HepG2 (cell line): ENCODE results near the gene PPP1R16B. TPM values are rescaled to one million over a fixed set of nuclear protein-coding genes. Genes with fewer than 3 reads are reported as not detected.

Experiments
- BATF2 ChIP-seq: sonication (generic); formaldehyde crosslinking; IDR thresholded peaks from 2 replicates; pipeline ENCODE4 v1.8.0; 2022; ENCODE audit warnings: mild to moderate bottlenecking, missing genetic modification reagents, moderate library complexity
- CCDC6 ChIP-seq: sonication (generic); formaldehyde crosslinking; IDR thresholded peaks from 2 replicates; pipeline ENCODE4 v1.8.1; 2022; ENCODE audit warnings: mild to moderate bottlenecking, missing genetic modification reagents, moderate library complexity
- DMTF1 ChIP-seq: sonication (generic); formaldehyde crosslinking; IDR thresholded peaks from 2 replicates; pipeline ENCODE4 v1.4.0; 2020; ENCODE audit warnings: mild to moderate bottlenecking, missing genetic modification reagents
- FOXC1 ChIP-seq: sonication (generic); formaldehyde crosslinking; IDR thresholded peaks from 2 replicates; pipeline ENCODE4 v1.8.0; 2022; ENCODE audit warnings: mild to moderate bottlenecking, missing genetic modification reagents, borderline replicate concordance
- GATAD2A ChIP-seq: IDR thresholded peaks from 2 replicates; pipeline ENCODE4 v1.6.1; 2016
- GFI1 ChIP-seq: sonication (generic); formaldehyde crosslinking; IDR thresholded peaks from 2 replicates; pipeline ENCODE4 v1.5.0; 2020; ENCODE audit warnings: missing genetic modification reagents, mild to moderate bottlenecking, borderline replicate concordance
- HES4 ChIP-seq: sonication (generic); formaldehyde crosslinking; IDR thresholded peaks from 2 replicates; pipeline ENCODE4 v1.9.0; 2021; ENCODE audit warnings: mild to moderate bottlenecking, missing genetic modification reagents, borderline replicate concordance
- JDP2 ChIP-seq: sonication (generic); formaldehyde crosslinking; IDR thresholded peaks from 2 replicates; pipeline ENCODE4 v1.8.1; 2022; ENCODE audit warnings: missing genetic modification reagents, borderline replicate concordance
- KLF11 ChIP-seq: IDR thresholded peaks from 2 replicates; pipeline ENCODE4 v1.6.1; 2016; ENCODE audit warnings: missing compliant biosample characterization
- KLF13 ChIP-seq: sonication (generic); formaldehyde crosslinking; IDR thresholded peaks from 2 replicates; pipeline ENCODE4 v1.4.0; 2020; ENCODE audit warnings: mild to moderate bottlenecking, missing genetic modification reagents
- NR2F6 ChIP-seq, 2 experiments: IDR thresholded peaks; 2 replicates each; pipeline ENCODE4 v1.6.1; 2016; ENCODE audit warnings: antibody characterized with exemption in 1 of 2, mild to moderate bottlenecking in 1 of 2
- POGK ChIP-seq: sonication (generic); formaldehyde crosslinking; conservative IDR thresholded peaks from 2 replicates; pipeline ENCODE4 v1.8.0; 2022; ENCODE audit warnings: mild to moderate bottlenecking, moderate library complexity, missing genetic modification reagents
- RELA ChIP-seq: sonication (generic); formaldehyde crosslinking; IDR thresholded peaks from 2 replicates; pipeline ENCODE4 v1.4.0; 2020; ENCODE audit warnings: missing genetic modification reagents
- SMC3 ChIP-seq: IDR thresholded peaks from 2 replicates; pipeline ENCODE4 v1.6.1; 2011; ENCODE audit warnings: low read length, improper control_type of control experiment
- SUZ12 ChIP-seq: fragments of 150-350 bp; IDR thresholded peaks from 2 replicates; pipeline ENCODE4 v1.6.1; 2014; ENCODE audit warnings: low read depth, low read length
- TBX2 ChIP-seq: sonication (generic); formaldehyde crosslinking; IDR thresholded peaks from 2 replicates; pipeline ENCODE4 v1.5.0; 2020; ENCODE audit warnings: missing genetic modification reagents, mild to moderate bottlenecking, borderline replicate concordance
- ZBTB7B ChIP-seq: sonication (generic); formaldehyde crosslinking; IDR thresholded peaks from 2 replicates; pipeline ENCODE4 v1.4.0; 2020; ENCODE audit warnings: missing genetic modification reagents
- ZFYVE20 ChIP-seq: sonication (generic); formaldehyde crosslinking; IDR thresholded peaks from 2 replicates; pipeline ENCODE4 v1.8.0; 2023; ENCODE audit warnings: low read depth, mild to moderate bottlenecking, moderate library complexity, missing genetic modification reagents, borderline replicate concordance
- ZMYM4 ChIP-seq: sonication (generic); formaldehyde crosslinking; IDR thresholded peaks from 2 replicates; pipeline ENCODE4 v1.8.1; 2023; ENCODE audit warnings: mild to moderate bottlenecking, missing genetic modification reagents
- ZNF12 ChIP-seq: sonication (generic); formaldehyde crosslinking; IDR thresholded peaks from 2 replicates; pipeline ENCODE4 v1.5.0; 2020; ENCODE audit warnings: missing genetic modification reagents
- ZNF225 ChIP-seq: sonication (generic); formaldehyde crosslinking; IDR thresholded peaks from 2 replicates; pipeline ENCODE4 v1.4.0; 2020; ENCODE audit warnings: mild to moderate bottlenecking, missing genetic modification reagents
- ZNF468 ChIP-seq: sonication (generic); formaldehyde crosslinking; IDR thresholded peaks from 2 replicates; pipeline ENCODE4 v1.8.0; 2022; ENCODE audit warnings: mild to moderate bottlenecking, moderate library complexity, missing genetic modification reagents
- ZNF552 ChIP-seq: sonication (generic); formaldehyde crosslinking; IDR thresholded peaks from 2 replicates; pipeline ENCODE4 v1.9.0; 2022; ENCODE audit warnings: missing genetic modification reagents, mild to moderate bottlenecking, borderline replicate concordance
- ZNF7 ChIP-seq: IDR thresholded peaks from 2 replicates; pipeline ENCODE4 v1.6.1; 2016; ENCODE audit warnings: missing biosample characterization, missing genetic modification reagents
- ZNF772 ChIP-seq: sonication (generic); formaldehyde crosslinking; IDR thresholded peaks from 2 replicates; pipeline ENCODE4 v1.5.0; 2020; ENCODE audit warnings: mild to moderate bottlenecking, missing genetic modification reagents
- ZNF788 ChIP-seq: sonication (generic); formaldehyde crosslinking; IDR thresholded peaks from 2 replicates; pipeline ENCODE4 v1.5.0; 2020; ENCODE audit warnings: mild to moderate bottlenecking, missing genetic modification reagents, borderline replicate concordance
- ZSCAN25 ChIP-seq: sonication (generic); formaldehyde crosslinking; IDR thresholded peaks from 2 replicates; pipeline ENCODE4 v1.8.0; 2022; ENCODE audit warnings: mild to moderate bottlenecking, missing genetic modification reagents
- ZZZ3 ChIP-seq: sonication (generic); formaldehyde crosslinking; IDR thresholded peaks from 2 replicates; pipeline ENCODE4 v1.4.0; 2020; ENCODE audit warnings: missing genetic modification reagents, mild to moderate bottlenecking, borderline replicate concordance
- polyA plus RNA-seq, 8 experiments: library from polyadenylated mRNA; depleted of rRNA in 3 of 8; stranded (reverse) in 7 of 8; unstranded in 1 of 8; fragments of >200 nt; fragmentation: Illumina TruSeq in 4 of 8; extraction: Trizol in 4 of 8; gene quantifications; 2 replicates each; pipeline versions ENCODE4 v1.2.1 to v1.2.3, GENCODE V29; 2011 to 2016; ENCODE audit warnings: low read depth in 4 of 8, missing spikeins in 1 of 8, mixed read lengths in 1 of 8; ENCODE audit not compliant: insufficient read depth in 1 of 8
- total RNA-seq, 5 experiments: library from RNA; depleted of rRNA; stranded (reverse); fragments of >200 nt; fragmentation: Illumina TruSeq; extraction: Trizol; gene quantifications; 2 replicates each; pipeline ENCODE4 v1.2.3, GENCODE V29; 2016; ENCODE audit warnings: low read depth in 1 of 5

Gene PPP1R16B
- total and polyA plus RNA-seq, 2 of the 13 experiments (the other 11 are each of a cell fraction or from before 2014, with no cell fraction given): 0.02 to 0.11 TPM

- TF ChIP-seq ZMYM4: 0 out of 2 replicates have a peak, but pooled peaks have one; percentile 24
- TF ChIP-seq GFI1 (CRISPR knock-in tag): no peak
- TF ChIP-seq ZNF552 (CRISPR knock-in tag): no peak
- 0 out of 2 replicates have a peak, but pooled peaks have one; percentile 47 for TF ChIP-seq ZNF225
- TF ChIP-seq ZBTB7B (CRISPR knock-in tag): no peak
- TF ChIP-seq DMTF1 (CRISPR knock-in tag): no peak
- TF ChIP-seq TBX2 (CRISPR knock-in tag): peak; percentile 60; the same call in 1 of the 2 replicates
- no peak for TF ChIP-seq SUZ12
- TF ChIP-seq JDP2 (CRISPR knock-in tag): no peak
- 0 out of 2 replicates have a peak, but pooled peaks have one; percentile 56 for TF ChIP-seq HES4 (CRISPR knock-in tag)
- TF ChIP-seq KLF11 (CRISPR knock-in tag): no peak
- TF ChIP-seq ZZZ3 (CRISPR knock-in tag): no peak
- TF ChIP-seq BATF2 (CRISPR knock-in tag): peak; percentile 72; the same call in 1 of the 2 replicates
- peak; percentile 85; the same call in 1 of the 2 replicates for TF ChIP-seq ZNF788 (CRISPR knock-in tag)
- no peak for TF ChIP-seq ZNF7 (CRISPR knock-in tag)
- 0 out of 2 replicates have a peak, but pooled peaks have one; percentile 55 for TF ChIP-seq KLF13 (CRISPR knock-in tag)
- 0 out of 2 replicates have a peak, but pooled peaks have one; percentile 28 for TF ChIP-seq GATAD2A (CRISPR knock-in tag)
- TF ChIP-seq SMC3: peak; percentile 57; the same call in 1 of the 2 replicates
- peak; percentile 89 for TF ChIP-seq ZSCAN25 (CRISPR knock-in tag)
- TF ChIP-seq ZNF468 (CRISPR knock-in tag): no peak
- no peak for TF ChIP-seq CCDC6 (CRISPR knock-in tag)
- 0 out of 2 replicates have a peak, but pooled peaks have one; percentile 49 for TF ChIP-seq RELA (CRISPR knock-in tag)
- no peak for TF ChIP-seq FOXC1
- peak; percentile 68 for TF ChIP-seq POGK
- TF ChIP-seq ZFYVE20 (CRISPR knock-in tag): 0 out of 2 replicates have a peak, but pooled peaks have one; percentile 52
- TF ChIP-seq ZNF772 (CRISPR knock-in tag): peak; percentile 73
- no peak for TF ChIP-seq NR2F6 (IDR thresholded peaks at IDR 0.05)
- TF ChIP-seq NR2F6 (CRISPR knock-in tag; IDR thresholded peaks at IDR 0.05): peak; percentile 18; the same call in 1 of the 2 replicates
- no peak for TF ChIP-seq ZNF12
These were observed 88.1 kb downstream of the PPP1R16B start (continued) for GRCh38 chr20:38893565-38894090.
